HCT116 (cell line): ENCODE data around the gene ANAPC4.

ENCODE experiments used
- EZH2 ChIP-seq: fragments of 200-600 bp; sonication (generic); IDR thresholded peaks from 2 replicates; pipeline ENCODE4 v1.6.1; 2017; ENCODE audit warnings: antibody characterized with exemption, mixed run types
- JUND ChIP-seq: IDR thresholded peaks from 2 replicates; pipeline ENCODE4 v1.6.1; 2012
- POLR2A ChIP-seq: IDR thresholded peaks from 2 replicates; pipeline ENCODE4 v1.7.0; 2011; ENCODE audit warnings: borderline replicate concordance; ENCODE audit not compliant: insufficient read depth, insufficient read length; ENCODE audit errors: extremely low read depth
- POLR2AphosphoS5 ChIP-seq: IDR thresholded peaks from 2 replicates; pipeline ENCODE4 v1.6.1; 2011; ENCODE audit warnings: mild to moderate bottlenecking, low read depth, low read length, moderate library complexity
- TCF7L2 ChIP-seq: IDR thresholded peaks from 2 replicates; pipeline ENCODE4 v1.7.0; 2011; ENCODE audit warnings: borderline replicate concordance, inconsistent platforms; ENCODE audit not compliant: insufficient read depth, insufficient read length; ENCODE audit errors: extremely low read depth
- ZNF274 ChIP-seq: fragments of 200-500 bp; sonication (Bioruptor generic); IDR thresholded peaks from 2 replicates; pipeline ENCODE4 v1.6.1; 2014; ENCODE audit warnings: mild to moderate bottlenecking, low read depth, low read length, inconsistent platforms
- TF ChIP-seq, protein P1 (sequence below), 3 experiments: fragments of 200-600 bp in 1 of 3; sonication (generic) in 1 of 3; IDR thresholded peaks in 2 of 3; conservative IDR thresholded peaks in 1 of 3; 2 replicates each; pipeline ENCODE4 v1.5.1; 2012 to 2017; ENCODE audit warnings: low read depth in 2 of 3, low read length in 2 of 3, antibody characterized with exemption in 1 of 3, borderline replicate concordance in 1 of 3, control low read depth in 1 of 3, mild to moderate bottlenecking in 1 of 3, mixed read lengths in 1 of 3, mixed run types in 1 of 3, moderate library complexity in 1 of 3; ENCODE audit not compliant: insufficient read depth in 1 of 3
- TF ChIP-seq, protein P2 (sequence below): IDR thresholded peaks from 2 replicates; pipeline ENCODE4 v1.6.1; 2012
- TF ChIP-seq, protein P3 (sequence below): IDR thresholded peaks from 2 replicates; pipeline ENCODE4 v1.6.1; 2011; ENCODE audit warnings: mild to moderate bottlenecking, low read length, moderate library complexity; ENCODE audit not compliant: insufficient replicate concordance; ENCODE audit errors: extremely low read depth
- TF ChIP-seq, protein P4 (sequence below): IDR thresholded peaks from 2 replicates; pipeline ENCODE4 v1.6.1; 2012; ENCODE audit warnings: low read depth

DNA sequence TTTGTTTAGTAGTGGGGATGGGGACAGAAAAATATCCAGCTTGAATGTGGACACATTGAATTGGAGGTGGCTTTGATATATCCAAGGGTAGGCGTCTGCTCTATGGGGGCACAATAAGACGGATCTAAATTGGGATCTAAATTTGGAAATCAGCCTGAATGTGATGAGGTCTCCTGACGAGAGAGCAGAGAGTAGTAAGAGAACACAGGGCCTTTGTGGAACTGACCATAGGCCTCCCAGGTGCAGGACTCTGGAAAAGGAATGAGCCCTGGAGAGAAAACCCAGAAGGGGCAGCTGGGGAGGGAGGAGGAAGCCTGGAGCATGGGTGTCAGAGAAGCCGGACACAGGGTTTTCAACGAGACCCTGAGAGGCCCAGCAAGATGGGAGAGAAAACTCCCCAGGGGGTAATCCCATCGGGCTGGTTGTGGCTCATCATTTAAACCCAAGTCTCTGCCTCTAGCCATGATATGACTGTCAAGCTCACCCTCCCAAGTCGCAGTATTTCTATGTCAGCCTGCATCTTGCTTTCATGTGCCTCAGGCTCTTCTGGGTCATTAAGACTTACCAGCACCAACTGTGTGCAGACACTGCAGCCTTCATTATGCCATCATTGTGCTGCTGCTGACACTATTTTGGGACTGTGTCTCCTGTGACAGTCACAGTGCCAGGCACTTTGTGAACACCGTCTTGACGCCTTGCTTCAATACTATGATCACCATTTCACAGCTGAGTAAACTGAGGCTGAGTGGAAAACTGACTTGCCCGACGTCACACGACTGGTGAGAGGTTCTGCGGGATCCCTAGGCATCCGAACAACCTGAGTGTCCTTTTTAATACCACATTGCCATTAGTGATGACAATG, 57.1 kb downstream of the ANAPC4 start:
- no peak for TF ChIP-seq EZH2
- TF ChIP-seq, protein P1, sequence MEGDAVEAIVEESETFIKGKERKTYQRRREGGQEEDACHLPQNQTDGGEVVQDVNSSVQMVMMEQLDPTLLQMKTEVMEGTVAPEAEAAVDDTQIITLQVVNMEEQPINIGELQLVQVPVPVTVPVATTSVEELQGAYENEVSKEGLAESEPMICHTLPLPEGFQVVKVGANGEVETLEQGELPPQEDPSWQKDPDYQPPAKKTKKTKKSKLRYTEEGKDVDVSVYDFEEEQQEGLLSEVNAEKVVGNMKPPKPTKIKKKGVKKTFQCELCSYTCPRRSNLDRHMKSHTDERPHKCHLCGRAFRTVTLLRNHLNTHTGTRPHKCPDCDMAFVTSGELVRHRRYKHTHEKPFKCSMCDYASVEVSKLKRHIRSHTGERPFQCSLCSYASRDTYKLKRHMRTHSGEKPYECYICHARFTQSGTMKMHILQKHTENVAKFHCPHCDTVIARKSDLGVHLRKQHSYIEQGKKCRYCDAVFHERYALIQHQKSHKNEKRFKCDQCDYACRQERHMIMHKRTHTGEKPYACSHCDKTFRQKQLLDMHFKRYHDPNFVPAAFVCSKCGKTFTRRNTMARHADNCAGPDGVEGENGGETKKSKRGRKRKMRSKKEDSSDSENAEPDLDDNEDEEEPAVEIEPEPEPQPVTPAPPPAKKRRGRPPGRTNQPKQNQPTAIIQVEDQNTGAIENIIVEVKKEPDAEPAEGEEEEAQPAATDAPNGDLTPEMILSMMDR (IDR thresholded peaks at IDR 0.05 in 2 of 3, conservative IDR thresholded peaks at IDR 0.05 in 1 of 3; ENCODE audit: borderline replicate concordance in 1 of 3, insufficient read depth in 1 of 3, low read depth in 2 of 3, low read length in 2 of 3), result no peak
- TF ChIP-seq, protein P2, sequence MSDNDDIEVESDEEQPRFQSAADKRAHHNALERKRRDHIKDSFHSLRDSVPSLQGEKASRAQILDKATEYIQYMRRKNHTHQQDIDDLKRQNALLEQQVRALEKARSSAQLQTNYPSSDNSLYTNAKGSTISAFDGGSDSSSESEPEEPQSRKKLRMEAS, result no peak
- TF ChIP-seq POLR2A, result no peak
- TF ChIP-seq JUND, result no peak
- TF ChIP-seq, protein P3, sequence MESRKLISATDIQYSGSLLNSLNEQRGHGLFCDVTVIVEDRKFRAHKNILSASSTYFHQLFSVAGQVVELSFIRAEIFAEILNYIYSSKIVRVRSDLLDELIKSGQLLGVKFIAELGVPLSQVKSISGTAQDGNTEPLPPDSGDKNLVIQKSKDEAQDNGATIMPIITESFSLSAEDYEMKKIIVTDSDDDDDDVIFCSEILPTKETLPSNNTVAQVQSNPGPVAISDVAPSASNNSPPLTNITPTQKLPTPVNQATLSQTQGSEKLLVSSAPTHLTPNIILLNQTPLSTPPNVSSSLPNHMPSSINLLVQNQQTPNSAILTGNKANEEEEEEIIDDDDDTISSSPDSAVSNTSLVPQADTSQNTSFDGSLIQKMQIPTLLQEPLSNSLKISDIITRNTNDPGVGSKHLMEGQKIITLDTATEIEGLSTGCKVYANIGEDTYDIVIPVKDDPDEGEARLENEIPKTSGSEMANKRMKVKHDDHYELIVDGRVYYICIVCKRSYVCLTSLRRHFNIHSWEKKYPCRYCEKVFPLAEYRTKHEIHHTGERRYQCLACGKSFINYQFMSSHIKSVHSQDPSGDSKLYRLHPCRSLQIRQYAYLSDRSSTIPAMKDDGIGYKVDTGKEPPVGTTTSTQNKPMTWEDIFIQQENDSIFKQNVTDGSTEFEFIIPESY, result no peak
- TF ChIP-seq, protein P4, sequence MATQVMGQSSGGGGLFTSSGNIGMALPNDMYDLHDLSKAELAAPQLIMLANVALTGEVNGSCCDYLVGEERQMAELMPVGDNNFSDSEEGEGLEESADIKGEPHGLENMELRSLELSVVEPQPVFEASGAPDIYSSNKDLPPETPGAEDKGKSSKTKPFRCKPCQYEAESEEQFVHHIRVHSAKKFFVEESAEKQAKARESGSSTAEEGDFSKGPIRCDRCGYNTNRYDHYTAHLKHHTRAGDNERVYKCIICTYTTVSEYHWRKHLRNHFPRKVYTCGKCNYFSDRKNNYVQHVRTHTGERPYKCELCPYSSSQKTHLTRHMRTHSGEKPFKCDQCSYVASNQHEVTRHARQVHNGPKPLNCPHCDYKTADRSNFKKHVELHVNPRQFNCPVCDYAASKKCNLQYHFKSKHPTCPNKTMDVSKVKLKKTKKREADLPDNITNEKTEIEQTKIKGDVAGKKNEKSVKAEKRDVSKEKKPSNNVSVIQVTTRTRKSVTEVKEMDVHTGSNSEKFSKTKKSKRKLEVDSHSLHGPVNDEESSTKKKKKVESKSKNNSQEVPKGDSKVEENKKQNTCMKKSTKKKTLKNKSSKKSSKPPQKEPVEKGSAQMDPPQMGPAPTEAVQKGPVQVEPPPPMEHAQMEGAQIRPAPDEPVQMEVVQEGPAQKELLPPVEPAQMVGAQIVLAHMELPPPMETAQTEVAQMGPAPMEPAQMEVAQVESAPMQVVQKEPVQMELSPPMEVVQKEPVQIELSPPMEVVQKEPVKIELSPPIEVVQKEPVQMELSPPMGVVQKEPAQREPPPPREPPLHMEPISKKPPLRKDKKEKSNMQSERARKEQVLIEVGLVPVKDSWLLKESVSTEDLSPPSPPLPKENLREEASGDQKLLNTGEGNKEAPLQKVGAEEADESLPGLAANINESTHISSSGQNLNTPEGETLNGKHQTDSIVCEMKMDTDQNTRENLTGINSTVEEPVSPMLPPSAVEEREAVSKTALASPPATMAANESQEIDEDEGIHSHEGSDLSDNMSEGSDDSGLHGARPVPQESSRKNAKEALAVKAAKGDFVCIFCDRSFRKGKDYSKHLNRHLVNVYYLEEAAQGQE, result no peak
- TF ChIP-seq POLR2AphosphoS5, result no peak
- TF ChIP-seq ZNF274, result no peak
- no peak for TF ChIP-seq TCF7L2
